Caco-2 (cell line): ENCODE measurements around the gene IRS1. TPM values are rescaled to one million over a fixed set of nuclear protein-coding genes. Genes with fewer than 3 reads are reported as not detected.

Experiments
- BruUV-seq: library from RNA; stranded (reverse); fragments of 400-500 nt; replicated peaks from 2 replicates; lab custom pipeline; 2021; lab: Mats Ljungman, UMichigan
- CTCF ChIA-PET: fragments of 300-600 bp; sonication (Branson Sonifier 250); formaldehyde crosslinking; loops from one replicate; lab custom pipeline; 2022; ENCODE audit warnings: antibody characterized with exemption; lab: Charles Lee
- POLR2A ChIA-PET: fragments of 300-600 bp; sonication (Branson Sonifier 250); formaldehyde crosslinking; loops from one replicate; lab custom pipeline; 2022; ENCODE audit warnings: antibody characterized with exemption; lab: Charles Lee
- DNase-seq, 2 experiments: peaks; one replicate each; pipeline versions ENCODE4 v3.0.0 to v3.0.0-alpha.2; 2020 to 2022
- H3K27me3 ChIP-seq: replicated peaks from 2 replicates; pipeline ENCODE4 v1.6.0; 2011; ENCODE audit warnings: low read length; ENCODE audit not compliant: control insufficient read depth, insufficient read depth
- H3K36me3 ChIP-seq: 2 replicates; pipeline ENCODE4 v1.5.1; 2011; ENCODE audit warnings: low read length; ENCODE audit not compliant: control insufficient read depth, insufficient read depth
- H3K4me1 ChIP-seq: fragments of 250-450 bp; sonication (Bioruptor Pico); 2 replicates; pipeline ENCODE4 v1.5.1; 2020; ENCODE audit warnings: mild to moderate bottlenecking
- H3K4me3 ChIP-seq: 2 replicates; pipeline ENCODE4 v1.5.1; 2011; ENCODE audit warnings: low read depth, mild to moderate bottlenecking, control low read depth, low read length
- H3K9me3 ChIP-seq: fragments of 250-450 bp; sonication (Bioruptor Pico); 2 replicates; pipeline ENCODE4 v1.5.1; 2020; ENCODE audit warnings: mild to moderate bottlenecking, moderate library complexity
- H3K27ac Mint-ChIP-seq: one replicate; pipeline ENCODE4 v1.8.0; 2022; ENCODE audit warnings: mixed read lengths; ENCODE audit not compliant: unreplicated experiment
- H3K27me3 Mint-ChIP-seq: one replicate; pipeline ENCODE4 v1.8.0; 2022; ENCODE audit warnings: mixed read lengths; ENCODE audit not compliant: insufficient read depth, unreplicated experiment
- H3K36me3 Mint-ChIP-seq: one replicate; pipeline ENCODE4 v1.8.0; 2022; ENCODE audit warnings: mild to moderate bottlenecking, mixed read lengths; ENCODE audit not compliant: insufficient read depth, unreplicated experiment
- H3K4me1 Mint-ChIP-seq: one replicate; pipeline ENCODE4 v1.8.0; 2022; ENCODE audit warnings: low read depth, mixed read lengths; ENCODE audit not compliant: unreplicated experiment
- H3K4me3 Mint-ChIP-seq: one replicate; pipeline ENCODE4 v1.8.0; 2022; ENCODE audit warnings: mild to moderate bottlenecking, moderate library complexity, mixed read lengths; ENCODE audit not compliant: unreplicated experiment
- H3K9me3 Mint-ChIP-seq: one replicate; pipeline ENCODE4 v1.8.0; 2022; ENCODE audit warnings: mixed read lengths; ENCODE audit not compliant: unreplicated experiment
- intact Hi-C: fragments of 100-400 bp; cut with micrococcal nuclease; formaldehyde crosslinking; loops from one replicate; pipeline ENCODE4 v1.10.0; 2022; ENCODE audit not compliant: unreplicated experiment
- total RNA-seq: library from RNA; stranded (reverse); gene quantifications from 2 replicates; pipeline ENCODE4 v1.2.3, GENCODE V29; 2022
- TF ChIP-seq, protein P1 (sequence below), 2 experiments: fragments of 200-600 bp in 1 of 2; IDR thresholded peaks; 1 replicate in 1 of 2; 2 replicates in 1 of 2; pipeline versions ENCODE4 v1.5.1 to v1.8.0; 2011 to 2022; ENCODE audit warnings: antibody characterized with exemption in 1 of 2, control low read depth in 1 of 2, inconsistent platforms in 1 of 2, low read depth in 1 of 2, low read length in 1 of 2, mild to moderate bottlenecking in 1 of 2, moderate library complexity in 1 of 2; ENCODE audit not compliant: insufficient read depth in 1 of 2, severe bottlenecking in 1 of 2, unreplicated experiment in 1 of 2

IRS1 gene
- total RNA-seq, 1 experiment from 2014 or later, result 27.9 TPM

GRCh38 chr2:226733927-226734564, 65.6 kb downstream of the IRS1 start:
- no TSS peak for BruUV-seq
- Mint-ChIP-seq H3K4me3 (no peak overlapping the region), H3K36me3 (peaks cover 19% of the 10 kb centered on the region), H3K9me3 (no peaks in the 10 kb centered on the region), H3K27me3 (no peaks in the 10 kb centered on the region), H3K4me1 (peaks cover 13% of the 10 kb centered on the region), H3K27ac (no peak overlapping the region)
- CTCF ChIA-PET, result interaction anchor here (1.0 kb wide), 1 partner anchor 68 kb away, joined by 3 read pairs; no protein-coding TSS in a partner anchor
- Histone ChIP-seq H3K27me3 (no peaks in the 10 kb centered on the region), H3K36me3 (no peaks in the 10 kb centered on the region; the same call in 1 of the 2 replicates), H3K9me3 (no peaks in the 10 kb centered on the region), H3K4me3 (no peak overlapping the region), H3K4me1 (peaks cover 43% of the 10 kb centered on the region)
- TF ChIP-seq, protein P1, sequence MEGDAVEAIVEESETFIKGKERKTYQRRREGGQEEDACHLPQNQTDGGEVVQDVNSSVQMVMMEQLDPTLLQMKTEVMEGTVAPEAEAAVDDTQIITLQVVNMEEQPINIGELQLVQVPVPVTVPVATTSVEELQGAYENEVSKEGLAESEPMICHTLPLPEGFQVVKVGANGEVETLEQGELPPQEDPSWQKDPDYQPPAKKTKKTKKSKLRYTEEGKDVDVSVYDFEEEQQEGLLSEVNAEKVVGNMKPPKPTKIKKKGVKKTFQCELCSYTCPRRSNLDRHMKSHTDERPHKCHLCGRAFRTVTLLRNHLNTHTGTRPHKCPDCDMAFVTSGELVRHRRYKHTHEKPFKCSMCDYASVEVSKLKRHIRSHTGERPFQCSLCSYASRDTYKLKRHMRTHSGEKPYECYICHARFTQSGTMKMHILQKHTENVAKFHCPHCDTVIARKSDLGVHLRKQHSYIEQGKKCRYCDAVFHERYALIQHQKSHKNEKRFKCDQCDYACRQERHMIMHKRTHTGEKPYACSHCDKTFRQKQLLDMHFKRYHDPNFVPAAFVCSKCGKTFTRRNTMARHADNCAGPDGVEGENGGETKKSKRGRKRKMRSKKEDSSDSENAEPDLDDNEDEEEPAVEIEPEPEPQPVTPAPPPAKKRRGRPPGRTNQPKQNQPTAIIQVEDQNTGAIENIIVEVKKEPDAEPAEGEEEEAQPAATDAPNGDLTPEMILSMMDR (IDR thresholded peaks at IDR 0.05; ENCODE audit: insufficient read depth in 1 of 2, low read depth in 1 of 2, low read length in 1 of 2, severe bottlenecking in 1 of 2, unreplicated experiment in 1 of 2), result no peak
- POLR2A ChIA-PET, result interaction anchor here (0.7 kb wide), 1 partner anchor 62 kb away, joined by 3 read pairs; no protein-coding TSS in a partner anchor
- intact Hi-C loops, result loop anchor here (2.0 to 5.0 kb wide), 2 partner anchors 38 to 65 kb away; partner anchors contain the start of gene IRS1
- DNase-seq, result no peak

DNA sequence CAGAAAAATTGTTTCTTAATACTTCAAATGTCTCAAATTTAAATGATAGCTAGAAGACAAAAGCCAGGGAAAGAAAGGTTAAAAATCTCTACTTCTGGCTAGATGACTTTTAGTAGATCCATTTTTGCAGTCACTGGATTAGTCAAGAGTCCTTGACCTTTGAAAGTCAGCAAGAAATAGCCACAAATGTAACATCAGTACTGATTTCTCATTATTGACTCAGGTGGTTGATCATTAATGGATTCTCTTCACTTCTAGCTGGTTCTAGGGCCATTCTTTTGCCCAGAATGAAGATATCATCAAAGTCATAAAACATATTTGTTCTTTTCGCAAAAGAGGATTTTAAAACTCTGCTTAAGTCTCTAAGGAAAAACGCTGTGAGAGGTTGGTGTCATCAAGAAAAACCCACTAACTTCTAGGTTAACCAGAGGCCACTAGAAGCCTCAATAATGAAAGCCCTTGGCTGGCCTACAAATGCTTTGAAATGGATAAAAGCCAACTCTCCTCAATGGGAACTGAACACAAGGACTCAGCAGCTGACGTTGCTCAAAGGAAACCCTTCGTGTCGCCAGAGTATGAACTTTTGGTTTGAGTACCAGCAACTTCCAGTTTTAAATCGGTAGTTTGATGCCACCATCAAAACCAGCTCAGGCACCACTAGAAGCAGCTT, 66.3 kb downstream of the IRS1 start:
- Histone ChIP-seq H3K36me3 (no peaks in the 10 kb centered on the region; the same call in 1 of the 2 replicates), H3K4me3 (no peak overlapping the region), H3K27me3 (no peaks in the 10 kb centered on the region), H3K9me3 (no peaks in the 10 kb centered on the region), H3K4me1 (peaks cover 36% of the 10 kb centered on the region)
- Mint-ChIP-seq H3K36me3 (peaks cover 19% of the 10 kb centered on the region), H3K4me1 (peaks cover 13% of the 10 kb centered on the region), H3K27me3 (no peaks in the 10 kb centered on the region), H3K27ac (no peak overlapping the region), H3K4me3 (no peak overlapping the region), H3K9me3 (no peaks in the 10 kb centered on the region)
- TF ChIP-seq, protein P1 (IDR thresholded peaks at IDR 0.05; ENCODE audit: insufficient read depth in 1 of 2, low read depth in 1 of 2, low read length in 1 of 2, severe bottlenecking in 1 of 2, unreplicated experiment in 1 of 2), result no peak
- no TSS peak for BruUV-seq
- POLR2A ChIA-PET, result interaction anchor here (0.7 kb wide), 1 partner anchor 63 kb away, joined by 3 read pairs; no protein-coding TSS in a partner anchor
- intact Hi-C loops, result loop anchor here (2.0 to 5.0 kb wide), 2 partner anchors 39 to 65 kb away; partner anchors contain the start of gene IRS1
- DNase-seq, result peak in 1 of 2 experiments; percentile 25
- CTCF ChIA-PET, result interaction anchor here (1.0 kb wide), 1 partner anchor 69 kb away, joined by 3 read pairs; no protein-coding TSS in a partner anchor

- CTCF ChIA-PET, result interaction anchor here (1.0 kb wide), 1 partner anchor 70 kb away, joined by 3 read pairs; no protein-coding TSS in a partner anchor
Measured at GRCh38 chr2:226732478-226733188, 67.0 kb downstream of the IRS1 start.

More at GRCh38 chr2:226732478-226733188, 67.0 kb downstream of the IRS1 start:
- Mint-ChIP-seq H3K36me3 (peaks cover 19% of the 10 kb centered on the region), H3K27ac (peak overlapping the region; percentile 65), H3K4me3 (no peak overlapping the region), H3K9me3 (no peaks in the 10 kb centered on the region), H3K27me3 (no peaks in the 10 kb centered on the region), H3K4me1 (peaks cover 13% of the 10 kb centered on the region)
- POLR2A ChIA-PET, result no interaction called here
- BruUV-seq, result no TSS peak
- no peak for DNase-seq
- H3K9me3 ChIP-seq, result no peaks in the 10 kb centered on the region
- TF ChIP-seq, protein P1 (IDR thresholded peaks at IDR 0.05; ENCODE audit: insufficient read depth in 1 of 2, low read depth in 1 of 2, low read length in 1 of 2, severe bottlenecking in 1 of 2, unreplicated experiment in 1 of 2), result no peak
- no peaks in the 10 kb centered on the region for H3K27me3 ChIP-seq
- intact Hi-C loops, result loop anchor here (2.0 to 5.0 kb wide), 2 partner anchors 40 to 66 kb away; partner anchors contain the start of gene IRS1
- H3K4me3 ChIP-seq, result no peak overlapping the region
- H3K36me3 ChIP-seq, result no peaks in the 10 kb centered on the region; the same call in 1 of the 2 replicates
- H3K4me1 ChIP-seq, result peaks cover 30% of the 10 kb centered on the region
